PC-9 (cell line): ENCODE data around the gene EFNA2. TPM values are rescaled to one million over a fixed set of nuclear protein-coding genes. Genes with fewer than 3 reads are reported as not detected.

Experiments used
- BruUV-seq: library from RNA; stranded (reverse); fragments of 400-500 nt; replicated peaks from 2 replicates; lab custom pipeline; 2021; lab: Mats Ljungman, UMichigan
- CTCF ChIA-PET: fragments of 300-600 bp; sonication (Branson Sonifier 250); formaldehyde crosslinking; loops from one replicate; lab custom pipeline; 2022; ENCODE audit warnings: antibody characterized with exemption; lab: Charles Lee
- POLR2A ChIA-PET: fragments of 300-600 bp; sonication (Branson Sonifier 250); formaldehyde crosslinking; loops from one replicate; lab custom pipeline; 2022; ENCODE audit warnings: antibody characterized with exemption; ENCODE audit not compliant: unreplicated experiment; lab: Charles Lee
- DNase-seq, 2 experiments: peaks; one replicate each; pipeline versions ENCODE4 v3.0.0 to v3.0.0-alpha.2; 2015 to 2022; ENCODE audit warnings: mixed read lengths in 1 of 2
- H2AFZ ChIP-seq: fragments of 200-600 bp; sonication (generic); 2 replicates; pipeline ENCODE4 v1.8.1; 2017; ENCODE audit warnings: antibody characterized with exemption
- H3F3A ChIP-seq: fragments of 200-600 bp; sonication (generic); 2 replicates; pipeline ENCODE4 v1.8.1; 2017; ENCODE audit warnings: antibody characterized with exemption, mild to moderate bottlenecking, low read depth; ENCODE audit not compliant: insufficient read depth
- H3K27ac ChIP-seq: fragments of 200-600 bp; sonication (generic); 2 replicates; pipeline ENCODE4 v1.6.1; 2016; ENCODE audit warnings: mixed run types
- H3K27me3 ChIP-seq: fragments of 200-600 bp; sonication (generic); 2 replicates; pipeline ENCODE4 v1.6.1; 2016; ENCODE audit warnings: low read depth, mixed run types; ENCODE audit not compliant: insufficient read depth
- H3K36me3 ChIP-seq: fragments of 200-600 bp; sonication (generic); 2 replicates; pipeline ENCODE4 v1.6.1; 2016; ENCODE audit warnings: low read depth, mixed run types
- H3K4me1 ChIP-seq: fragments of 200-600 bp; sonication (generic); replicated peaks from 2 replicates; pipeline ENCODE4 v1.6.1; 2016; ENCODE audit warnings: mixed run types; ENCODE audit not compliant: insufficient read depth
- H3K4me2 ChIP-seq: fragments of 200-600 bp; sonication (generic); 2 replicates; pipeline ENCODE4 v1.6.1; 2017; ENCODE audit warnings: mixed run types
- H3K4me3 ChIP-seq: fragments of 200-600 bp; sonication (generic); 2 replicates; pipeline ENCODE4 v1.6.1; 2016; ENCODE audit warnings: mixed run types
- H3K79me2 ChIP-seq: fragments of 200-600 bp; sonication (generic); 2 replicates; pipeline ENCODE4 v1.6.1; 2017; ENCODE audit warnings: low read depth, mixed run types
- H3K9me2 ChIP-seq: fragments of 200-600 bp; sonication (generic); 2 replicates; pipeline ENCODE4 v1.8.1; 2017; ENCODE audit warnings: mild to moderate bottlenecking; ENCODE audit not compliant: insufficient read depth
- H3K9me3 ChIP-seq: fragments of 200-600 bp; sonication (generic); 2 replicates; pipeline ENCODE4 v1.8.1; 2016; ENCODE audit warnings: low read depth; ENCODE audit not compliant: insufficient read depth
- H4K20me1 ChIP-seq: fragments of 200-600 bp; sonication (generic); 2 replicates; pipeline ENCODE4 v1.8.1; 2017; ENCODE audit not compliant: insufficient read depth
- EZH2 ChIP-seq: fragments of 200-600 bp; sonication (generic); IDR thresholded peaks from 2 replicates; pipeline ENCODE4 v1.8.0; 2017; ENCODE audit warnings: antibody characterized with exemption, low read depth
- intact Hi-C: fragments of 100-400 bp; cut with micrococcal nuclease; formaldehyde crosslinking; loops from one replicate; pipeline ENCODE4 v1.10.0; 2022; ENCODE audit not compliant: unreplicated experiment
- total RNA-seq: library from RNA; stranded (reverse); gene quantifications from 2 replicates; pipeline ENCODE4 v1.2.3, GENCODE V29; 2021
- TF ChIP-seq, protein P1 (sequence below): fragments of 200-600 bp; sonication (generic); conservative IDR thresholded peaks from 2 replicates; pipeline ENCODE4 v1.6.1; 2017; ENCODE audit warnings: mixed run types, antibody characterized with exemption, mild to moderate bottlenecking, moderate library complexity

Gene EFNA2
- total RNA-seq, 1 experiment from 2014 or later: not detected

DNA sequence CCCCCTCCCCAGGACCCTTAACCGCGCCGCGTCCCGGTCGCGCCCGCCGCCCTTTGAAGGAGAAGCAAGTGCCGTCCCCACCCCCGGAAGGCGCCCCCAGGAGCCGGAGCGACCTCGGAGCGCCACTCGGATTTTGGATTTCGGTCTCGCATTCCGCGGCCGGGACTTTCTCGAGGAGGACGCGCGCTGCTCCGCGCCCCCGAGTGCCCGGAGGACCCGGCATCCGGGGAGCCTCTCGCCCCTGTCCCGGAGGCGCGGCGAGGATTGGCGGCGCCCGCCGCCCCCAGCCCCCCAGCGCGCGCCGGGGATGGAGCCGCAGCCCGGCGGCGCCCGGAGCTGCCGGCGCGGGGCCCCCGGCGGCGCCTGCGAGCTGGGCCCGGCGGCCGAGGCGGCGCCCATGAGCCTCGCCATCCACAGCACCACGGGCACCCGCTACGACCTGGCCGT lies 35.7 kb upstream of the EFNA2 start:
- Histone ChIP-seq H3K4me3 (peak overlapping the region; percentile 71; the same call in 1 of the 2 replicates), H4K20me1 (0 out of 2 replicates have a peak, but pooled peaks cover 5% of the 10 kb centered on the region), H3K79me2 (peaks cover 37% of the 10 kb centered on the region), H3K27me3 (no peaks in the 10 kb centered on the region), H3K4me2 (peak overlapping the region; percentile 47; the same call in 1 of the 2 replicates), H3F3A (peaks cover 31% of the 10 kb centered on the region), H3K9me2 (no peaks in the 10 kb centered on the region), H2AFZ (no peak overlapping the region), H3K36me3 (peaks cover 3% of the 10 kb centered on the region; the same call in 1 of the 2 replicates), H3K9me3 (no peaks in the 10 kb centered on the region), H3K27ac (peak overlapping the region; percentile 51; the same call in 1 of the 2 replicates), H3K4me1 (peaks cover 17% of the 10 kb centered on the region)
- no peak for TF ChIP-seq EZH2
- no TSS peak for BruUV-seq
- ChIA-PET POLR2A (no interaction called here), CTCF (no interaction called here)
- intact Hi-C loops: loop anchor here (5.0 kb wide), 1 partner anchor 68 kb away; no protein-coding TSS in a partner anchor
- DNase-seq: no peak

DNA sequence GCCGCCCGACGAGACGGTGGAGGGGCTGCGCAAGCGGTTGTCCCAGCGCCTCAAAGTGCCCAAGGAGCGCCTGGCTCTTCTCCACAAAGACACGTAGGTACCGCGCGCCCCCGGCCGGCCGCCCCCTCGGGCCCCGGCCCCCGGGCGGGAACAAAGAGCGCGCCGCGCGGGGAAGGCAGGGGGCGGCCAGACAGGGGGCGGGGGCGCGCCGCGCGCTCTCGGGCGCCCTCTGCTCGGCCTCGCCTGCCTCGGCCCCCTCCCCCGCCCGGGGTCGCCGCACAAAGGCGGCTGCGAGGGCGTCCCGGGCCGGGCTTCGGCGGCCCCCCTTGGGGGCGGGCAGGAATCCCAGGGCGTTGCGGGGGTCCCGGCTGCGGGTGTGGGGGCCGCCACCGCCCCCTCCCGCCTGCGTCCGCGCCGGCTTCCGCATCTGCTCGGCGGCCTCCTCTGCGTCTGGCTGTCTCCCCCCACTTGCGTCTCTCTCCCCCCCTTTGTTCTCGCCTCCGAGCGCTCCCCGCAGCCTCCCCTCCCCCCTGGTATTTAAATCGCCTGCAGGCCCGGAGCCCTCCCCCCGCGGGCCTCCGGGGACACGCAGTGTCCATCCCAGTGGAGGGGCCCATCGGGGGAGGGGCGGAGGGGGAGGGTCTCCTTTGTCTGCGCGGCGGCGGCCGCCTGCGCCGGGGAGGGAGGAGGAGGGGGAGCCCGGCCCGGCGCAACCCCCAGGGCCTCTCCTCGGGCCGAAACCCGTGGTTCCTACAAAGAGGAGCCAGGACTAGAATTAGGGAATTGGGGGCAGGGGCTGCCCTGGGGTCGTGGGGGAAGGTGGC lies 35.0 kb upstream of the EFNA2 start:
- peak overlapping the region; percentile 71 for H3K4me3 ChIP-seq
- POLR2A ChIA-PET: no interaction called here
- H3K79me2 ChIP-seq: peaks cover 44% of the 10 kb centered on the region
- no peaks in the 10 kb centered on the region for H3K9me3 ChIP-seq
- H3K4me1 ChIP-seq: peaks cover 14% of the 10 kb centered on the region
- CTCF ChIA-PET: no interaction called here
- BruUV-seq: no TSS peak
- peak overlapping the region; percentile 88 for H3K27ac ChIP-seq
- H4K20me1 ChIP-seq: peaks cover 10% of the 10 kb centered on the region; the same call in 1 of the 2 replicates
- H3F3A ChIP-seq: peaks cover 31% of the 10 kb centered on the region
- intact Hi-C loops: no loop called here
- H3K27me3 ChIP-seq: no peaks in the 10 kb centered on the region
- H3K9me2 ChIP-seq: no peaks in the 10 kb centered on the region
- no peak for TF ChIP-seq EZH2
- TF ChIP-seq, protein P1, sequence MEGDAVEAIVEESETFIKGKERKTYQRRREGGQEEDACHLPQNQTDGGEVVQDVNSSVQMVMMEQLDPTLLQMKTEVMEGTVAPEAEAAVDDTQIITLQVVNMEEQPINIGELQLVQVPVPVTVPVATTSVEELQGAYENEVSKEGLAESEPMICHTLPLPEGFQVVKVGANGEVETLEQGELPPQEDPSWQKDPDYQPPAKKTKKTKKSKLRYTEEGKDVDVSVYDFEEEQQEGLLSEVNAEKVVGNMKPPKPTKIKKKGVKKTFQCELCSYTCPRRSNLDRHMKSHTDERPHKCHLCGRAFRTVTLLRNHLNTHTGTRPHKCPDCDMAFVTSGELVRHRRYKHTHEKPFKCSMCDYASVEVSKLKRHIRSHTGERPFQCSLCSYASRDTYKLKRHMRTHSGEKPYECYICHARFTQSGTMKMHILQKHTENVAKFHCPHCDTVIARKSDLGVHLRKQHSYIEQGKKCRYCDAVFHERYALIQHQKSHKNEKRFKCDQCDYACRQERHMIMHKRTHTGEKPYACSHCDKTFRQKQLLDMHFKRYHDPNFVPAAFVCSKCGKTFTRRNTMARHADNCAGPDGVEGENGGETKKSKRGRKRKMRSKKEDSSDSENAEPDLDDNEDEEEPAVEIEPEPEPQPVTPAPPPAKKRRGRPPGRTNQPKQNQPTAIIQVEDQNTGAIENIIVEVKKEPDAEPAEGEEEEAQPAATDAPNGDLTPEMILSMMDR: no peak
- H3K36me3 ChIP-seq: peaks cover 3% of the 10 kb centered on the region; the same call in 1 of the 2 replicates
- no peak overlapping the region for H2AFZ ChIP-seq
- DNase-seq: no peak
- H3K4me2 ChIP-seq: peak overlapping the region; percentile 75

DNA sequence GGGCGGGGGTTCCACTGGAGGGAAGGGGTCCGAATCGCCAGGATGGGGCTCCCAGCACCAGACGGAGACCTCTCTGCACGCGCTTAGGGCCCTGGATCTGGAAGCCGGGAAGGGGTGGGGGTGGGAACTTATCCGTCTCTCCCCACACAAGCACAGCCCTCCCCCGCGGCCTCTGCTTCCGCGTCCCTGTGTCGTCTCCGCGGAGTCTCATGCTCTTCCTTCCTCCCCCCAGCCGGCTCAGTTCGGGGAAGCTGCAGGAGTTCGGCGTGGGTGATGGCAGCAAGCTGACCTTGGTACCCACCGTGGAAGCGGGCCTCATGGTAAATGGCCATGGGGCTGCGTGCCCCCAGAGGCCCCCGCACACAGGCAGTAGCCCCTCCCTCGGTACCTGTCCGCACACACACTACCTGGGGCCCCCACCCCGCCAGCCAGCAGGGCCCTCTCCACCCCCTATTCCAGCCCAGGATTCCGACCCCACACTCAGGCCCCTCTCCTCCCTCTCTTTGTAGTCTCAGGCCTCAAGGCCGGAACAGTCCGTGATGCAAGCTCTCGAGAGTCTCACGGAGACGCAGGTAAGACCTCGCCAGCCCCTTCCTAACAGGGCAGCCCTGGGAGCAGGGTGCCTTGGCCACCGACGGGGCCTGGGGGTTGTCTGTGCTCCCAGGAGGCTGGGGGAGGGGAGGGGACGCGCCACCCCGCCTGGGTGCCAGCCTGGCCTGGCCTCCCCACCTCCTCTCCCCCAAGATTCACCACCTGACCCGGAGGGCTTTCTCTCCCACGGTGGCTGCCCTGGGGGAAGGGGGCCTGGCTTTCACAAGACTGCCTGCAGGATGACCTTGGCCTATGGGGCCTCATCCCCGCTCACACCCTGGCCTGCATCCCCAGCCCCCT lies 34.1 kb upstream of the EFNA2 start:
- H3K27me3 ChIP-seq: no peaks in the 10 kb centered on the region
- peaks cover 3% of the 10 kb centered on the region; the same call in 1 of the 2 replicates for H3K36me3 ChIP-seq
- peaks cover 15% of the 10 kb centered on the region for H3K4me1 ChIP-seq
- intact Hi-C loops: loop anchor here (2.0 kb wide), 1 partner anchor 15 kb away; no protein-coding TSS in a partner anchor
- DNase-seq: peak; percentile 53 to 57
- H3K79me2 ChIP-seq: peaks cover 53% of the 10 kb centered on the region
- no peak overlapping the region for H2AFZ ChIP-seq
- H4K20me1 ChIP-seq: peaks cover 11% of the 10 kb centered on the region; the same call in 1 of the 2 replicates
- H3K4me2 ChIP-seq: peak overlapping the region; percentile 75
- TSS peak; percentile 32 for BruUV-seq
- peak overlapping the region; percentile 71 for H3K4me3 ChIP-seq
- peak overlapping the region; percentile 88 for H3K27ac ChIP-seq
- no peaks in the 10 kb centered on the region for H3K9me3 ChIP-seq
- ChIA-PET CTCF (no interaction called here), POLR2A (no interaction called here)
- TF ChIP-seq EZH2: no peak
- TF ChIP-seq, protein P1: no peak
- H3K9me2 ChIP-seq: no peaks in the 10 kb centered on the region
- peaks cover 35% of the 10 kb centered on the region for H3F3A ChIP-seq
